Caki2 (cell line): ENCODE data around the gene PRM1. TPM values are rescaled to one million over a fixed set of nuclear protein-coding genes. Genes with fewer than 3 reads are reported as not detected.

Experiments
- DNase-seq: peaks from one replicate; pipeline ENCODE4 v3.0.0-alpha.2; 2015; ENCODE audit warnings: low read depth
- in situ Hi-C: cut with HindIII; loops from 2 replicates; pipeline ENCODE4 v1.10.0; 2016; ENCODE audit warnings: low sequenced_read_pairs, low pct_unique_long_range_greater_than_20kb, mixed read lengths
- total RNA-seq: library from RNA; depleted of rRNA; stranded (reverse); fragments of >200 nt; shearing (Covaris generic); gene quantifications from 2 replicates; pipeline ENCODE4 v1.2.3, GENCODE V29; 2014; ENCODE audit warnings: low replicate concordance

The PRM1 gene
- total RNA-seq, 1 experiment from 2014 or later: not detected

GRCh38 chr16:11259655-11260595 lies 21.2 kb downstream of the PRM1 start:
- in situ Hi-C loops: no loop called here
- no peak for DNase-seq

DNA sequence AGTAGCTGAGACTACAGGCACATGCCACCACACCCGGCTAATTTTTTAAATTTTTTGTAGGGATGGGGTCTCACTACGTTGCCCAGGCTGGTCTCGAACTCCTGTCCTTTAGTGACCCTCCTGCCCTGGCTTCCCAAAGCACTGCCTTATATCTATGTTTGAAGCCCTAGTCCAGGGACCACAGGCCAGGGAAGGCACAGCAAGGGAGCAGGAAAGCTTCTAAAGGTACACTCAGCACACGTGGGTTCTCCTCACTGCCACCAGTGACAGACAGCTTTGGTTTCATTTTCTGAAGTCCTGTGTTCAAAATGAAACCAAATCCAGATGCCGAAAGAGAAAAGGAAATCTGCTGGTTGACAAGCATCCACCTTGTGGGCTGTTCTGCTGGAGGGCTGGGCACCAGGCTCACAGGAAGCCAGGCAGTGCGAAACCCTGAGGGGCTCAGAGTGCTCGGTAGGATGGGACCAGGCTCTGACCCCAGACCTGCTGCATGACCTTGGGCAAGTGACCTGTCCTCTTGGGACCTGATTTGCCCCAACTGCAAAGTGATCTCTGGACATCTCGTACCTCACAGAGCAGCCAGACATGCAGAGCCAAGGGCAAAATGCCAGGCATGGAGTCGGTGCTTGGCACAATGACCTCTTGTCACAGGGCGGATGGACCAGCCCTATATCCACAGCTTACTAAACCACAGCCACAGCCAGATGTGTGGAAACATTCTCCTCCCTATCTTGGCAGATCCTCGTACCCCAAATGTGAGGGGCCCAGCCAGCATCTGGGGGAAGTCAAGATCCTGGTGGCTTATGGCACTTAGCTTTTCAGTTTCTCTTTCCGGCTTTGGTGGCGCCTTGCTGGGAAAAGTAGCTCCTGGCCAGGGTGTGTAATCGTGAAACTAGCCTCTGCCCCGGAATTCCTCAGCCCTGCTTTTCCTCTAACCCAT lies 22.3 kb downstream of the PRM1 start:
- in situ Hi-C loops: no loop called here
- no peak for DNase-seq

DNA sequence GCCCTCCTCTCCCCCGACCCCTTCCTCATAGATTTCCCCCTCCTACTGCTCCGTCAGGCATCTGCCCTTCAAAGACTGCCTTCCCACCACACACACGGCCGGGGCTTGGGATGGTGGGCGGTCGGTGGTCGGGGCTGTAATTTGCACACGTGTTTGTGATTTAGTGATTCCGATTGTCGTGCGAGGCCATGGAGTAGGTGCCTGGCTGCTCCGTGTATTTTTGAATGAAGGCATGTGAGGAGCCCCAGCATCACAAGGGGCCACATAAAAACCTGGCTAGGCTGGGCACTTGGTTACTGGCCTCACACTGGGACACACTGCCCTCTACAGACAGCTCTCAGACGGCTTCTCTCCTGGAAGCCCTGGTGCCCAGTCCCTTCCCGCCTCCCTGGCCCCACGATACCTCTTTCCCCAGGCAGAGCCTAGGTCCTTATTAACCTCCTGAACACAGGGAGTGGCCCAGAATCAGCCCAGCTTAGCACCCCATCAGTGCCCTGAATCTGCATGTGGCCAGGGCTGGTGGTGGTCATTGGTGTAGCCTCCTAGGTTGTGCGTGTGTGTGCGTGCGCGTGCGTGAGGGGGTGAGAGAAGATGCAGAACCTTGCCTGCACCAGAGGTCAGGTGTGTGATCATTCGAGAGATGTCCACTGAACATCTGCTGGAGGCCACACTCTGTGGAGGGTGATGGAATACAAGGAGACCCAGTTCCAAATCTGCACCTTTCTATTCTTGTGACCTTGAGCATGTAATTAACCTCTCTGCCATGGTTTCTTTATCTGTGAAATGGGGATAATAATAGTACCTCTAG lies 23.8 kb downstream of the PRM1 start:
- DNase-seq: peak; percentile 77
- in situ Hi-C loops: no loop called here

DNA sequence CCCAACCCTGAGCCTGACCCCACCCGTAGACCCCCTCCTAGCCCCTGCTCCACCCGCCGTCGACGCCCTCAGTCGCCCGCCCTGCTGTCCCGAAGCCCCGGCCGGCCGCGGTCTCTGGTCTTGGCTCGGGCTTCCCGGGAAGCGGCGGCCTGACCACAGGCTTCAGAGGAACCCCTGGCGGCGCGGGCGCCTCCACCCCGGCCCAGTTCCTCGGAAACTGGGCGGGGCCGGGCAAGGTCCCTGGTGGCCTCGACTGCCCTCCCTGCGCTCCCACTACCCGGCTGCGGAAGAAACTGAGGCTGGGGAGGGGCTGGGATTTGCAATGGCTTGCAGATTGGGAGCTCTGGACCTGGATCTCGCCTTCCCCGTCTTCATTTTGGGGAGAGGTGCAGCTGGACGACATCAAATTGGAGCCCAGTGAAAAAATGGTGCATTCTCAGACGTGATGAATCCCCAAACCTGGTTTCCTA lies 24.4 kb downstream of the PRM1 start:
- in situ Hi-C loops: no loop called here
- DNase-seq: peak; percentile 58

DNA sequence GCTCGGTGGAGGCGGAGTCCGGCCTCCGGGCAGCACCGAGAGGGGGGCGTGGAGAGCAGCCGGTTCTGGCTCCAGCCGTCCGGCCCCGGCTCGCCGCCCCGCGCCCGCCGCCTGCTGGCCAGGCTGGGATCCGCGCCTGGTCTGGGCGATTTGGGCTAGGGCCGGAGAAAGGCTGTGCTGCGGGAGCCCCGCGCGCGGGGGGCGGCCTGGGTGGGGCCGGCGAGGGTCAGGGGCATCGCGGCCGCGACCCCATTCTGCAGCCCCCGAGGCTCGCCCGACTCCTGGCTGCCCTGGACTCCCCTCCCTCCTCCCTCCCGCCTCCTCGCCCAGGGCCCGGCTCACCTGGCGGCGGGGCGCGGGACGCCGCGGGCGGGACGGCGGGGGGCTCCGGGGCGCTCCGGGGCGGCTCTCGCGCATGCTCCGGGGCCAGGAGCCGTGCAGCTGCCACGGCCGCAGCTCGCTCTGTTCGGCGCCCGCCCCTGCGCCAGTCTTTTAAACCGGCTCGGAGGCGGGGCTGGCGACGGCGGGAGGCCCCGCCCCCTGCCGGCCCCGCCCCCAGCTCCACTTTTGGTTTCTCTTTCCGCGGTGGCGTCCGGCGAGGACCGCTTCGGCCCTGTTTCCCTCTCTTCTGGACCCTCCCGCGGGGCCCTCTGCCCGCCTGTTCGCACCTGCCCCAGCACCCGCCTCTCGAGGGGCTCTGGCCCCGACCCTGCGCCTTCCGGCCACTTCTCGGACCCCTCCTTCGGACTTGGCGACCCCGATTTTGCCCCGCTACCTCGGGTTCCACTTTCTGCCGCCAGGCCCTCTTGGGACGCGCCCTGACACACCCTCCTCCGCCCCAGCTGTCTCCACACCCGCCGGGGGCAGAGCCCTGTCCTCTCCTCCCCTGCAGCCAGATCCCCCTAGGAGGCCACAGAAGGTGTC lies 25.1 kb downstream of the PRM1 start, which contains the start of gene SOCS1:
Gene SOCS1, minus strand, starts transcription at position 468 of the 924 bp plus-strand sequence. CDS start 726 bp downstream, outside the sequence.
- in situ Hi-C loops: no loop called here
- peak; percentile 86 for DNase-seq

- DNase-seq: no peak
- in situ Hi-C loops: no loop called here
Observed at GRCh38 chr16:11254913-11255736, 26.0 kb downstream of the PRM1 start.

- in situ Hi-C loops: no loop called here
- no peak for DNase-seq
Observed at GRCh38 chr16:11253995-11254912, 26.9 kb downstream of the PRM1 start.

DNA sequence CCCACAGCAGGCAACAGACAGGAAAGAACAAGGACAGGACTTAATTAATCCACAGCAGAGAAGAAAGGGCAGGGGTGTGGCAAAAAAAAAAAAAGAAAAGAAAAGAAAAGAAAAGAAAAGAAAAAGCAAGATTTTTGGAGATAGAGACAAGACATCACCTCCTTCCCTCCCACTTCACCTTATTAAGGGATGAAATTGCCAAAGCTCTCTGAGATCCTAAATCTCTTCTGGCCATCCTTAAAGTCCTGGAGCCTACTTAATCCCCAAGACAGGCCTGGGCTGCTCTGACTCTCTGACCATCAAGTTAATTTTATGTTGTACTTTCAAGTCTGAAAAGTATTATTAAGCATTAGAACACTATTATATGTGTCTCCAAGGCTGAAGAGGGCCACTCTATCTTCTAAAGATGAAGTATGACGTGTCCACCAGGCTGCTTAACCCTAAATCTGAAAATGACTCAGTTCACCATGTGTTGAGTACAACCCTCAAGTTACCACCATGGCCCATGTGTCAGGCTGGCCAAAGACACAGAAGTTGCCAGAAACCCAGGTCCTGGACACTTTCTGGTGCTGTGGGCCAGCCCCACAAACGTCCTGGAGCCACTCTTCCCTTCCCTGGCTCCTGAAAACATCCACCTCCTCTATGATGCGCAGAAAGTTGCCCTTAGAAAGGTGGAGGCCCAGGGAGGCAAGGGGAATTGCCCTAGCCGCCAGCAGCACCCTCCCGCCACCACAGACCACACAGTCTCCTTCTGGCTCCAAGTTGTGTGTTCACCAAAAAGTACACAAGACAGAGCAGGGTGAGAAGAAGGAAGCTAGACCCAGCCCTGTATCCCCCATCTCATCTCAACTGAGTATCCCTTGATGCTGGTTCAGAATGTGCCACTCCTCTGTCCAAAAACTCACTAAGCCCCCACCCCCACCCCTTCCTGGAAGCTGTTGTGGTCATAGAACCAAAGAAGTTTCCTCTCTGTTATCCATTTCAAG lies 27.8 kb downstream of the PRM1 start:
- in situ Hi-C loops: no loop called here
- DNase-seq: no peak

GRCh38 chr16:11252482-11252931 lies 28.6 kb downstream of the PRM1 start:
- in situ Hi-C loops: no loop called here
- DNase-seq: no peak

- peak; percentile 41 for DNase-seq
- in situ Hi-C loops: no loop called here
Observed at GRCh38 chr16:11251525-11252481, 29.3 kb downstream of the PRM1 start.

DNA sequence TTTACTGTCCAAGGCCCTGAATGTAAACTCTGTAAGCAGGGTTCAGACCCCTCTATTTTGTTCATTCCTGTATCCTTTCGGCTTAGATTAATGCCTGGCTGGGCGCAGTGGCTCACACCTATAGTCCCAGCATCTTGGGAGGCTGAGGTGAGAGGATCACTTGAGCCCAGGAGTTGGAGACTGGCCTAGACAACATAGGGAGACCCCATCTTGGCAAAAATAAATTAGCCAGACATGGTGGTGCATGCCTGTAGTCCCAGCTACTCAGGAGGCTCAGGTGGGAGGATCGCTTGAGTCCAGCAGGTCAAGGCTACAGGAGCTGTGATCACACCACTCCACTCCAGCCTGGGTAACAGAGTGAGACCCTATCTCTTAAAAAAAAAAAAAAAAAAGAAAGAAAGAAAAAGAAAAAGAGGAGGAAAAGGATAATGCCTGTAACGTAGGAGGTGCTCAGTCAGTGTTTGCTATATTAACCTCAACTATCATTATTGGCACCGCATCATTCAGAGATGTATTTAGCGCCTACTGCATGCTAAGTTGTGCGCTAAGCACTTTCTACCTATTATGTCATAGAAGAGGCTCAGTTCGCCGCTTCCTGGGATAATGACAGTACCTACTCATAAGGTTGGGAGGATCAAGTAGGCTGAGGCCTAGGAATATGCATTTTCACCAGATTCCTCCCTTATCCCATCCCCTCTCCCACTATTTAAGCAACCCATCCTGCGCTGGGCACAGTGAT lies 30.2 kb downstream of the PRM1 start:
- in situ Hi-C loops: no loop called here

GRCh38 chr16:11250091-11250785 lies 30.9 kb downstream of the PRM1 start:
- in situ Hi-C loops: no loop called here
- DNase-seq: peak; percentile 16

More for the DNA sequence above, 30.2 kb downstream of the PRM1 start:
- no peak for DNase-seq
